ENCODE data around the gene CHCT1.

GRCh38 chr17:60403523-60403810, 18.8 kb upstream of the CHCT1 start:
- TF ChIP-seq CTCF (IDR thresholded peaks at IDR 0.05) (no peak), POLR2A (IDR thresholded peaks at IDR 0.05) (no peak)
